PC-3 (cell line): ENCODE measurements around the gene OGFOD3. TPM values are rescaled to one million over a fixed set of nuclear protein-coding genes. Genes with fewer than 3 reads are reported as not detected.
"Not testable (repeated sequence)": the region's sequence is repeated elsewhere in the genome, so short reads cannot be mapped to it uniquely, and the experiment has no call there.

Source experiments
- ATAC-seq: fragments of 200-7000 bp; cut with Tn5 transposase; 2 replicates; pipeline ENCODE4 v1.9.1; 2020; ENCODE audit warnings: mild to moderate bottlenecking, moderate library complexity
- BruUV-seq: library from RNA; stranded (reverse); fragments of 400-500 nt; replicated peaks from 2 replicates; lab custom pipeline; 2021; lab: Mats Ljungman, UMichigan
- CTCF ChIA-PET: fragments of 300-600 bp; sonication (Branson Sonifier 250); formaldehyde crosslinking; loops from one replicate; lab custom pipeline; 2022; ENCODE audit warnings: antibody characterized with exemption; lab: Charles Lee
- POLR2A ChIA-PET: fragments of 300-600 bp; sonication (Branson Sonifier 250); formaldehyde crosslinking; loops from one replicate; lab custom pipeline; 2022; ENCODE audit warnings: antibody characterized with exemption; ENCODE audit not compliant: unreplicated experiment; lab: Charles Lee
- DNase-seq: peaks from one replicate; pipeline ENCODE4 v3.0.0-alpha.2; 2015
- H2AFZ ChIP-seq: fragments of 300-600 bp; sonication (generic); 2 replicates; pipeline ENCODE4 v1.6.0; 2016; ENCODE audit warnings: antibody characterized with exemption, low read length
- H3F3A ChIP-seq: fragments of 300-600 bp; sonication (generic); one replicate; pipeline ENCODE4 v1.6.0; 2017; ENCODE audit warnings: antibody characterized with exemption, low read length, control low read depth, mild to moderate bottlenecking; ENCODE audit not compliant: unreplicated experiment
- H3K27ac ChIP-seq: fragments of 300-600 bp; sonication (generic); 2 replicates; pipeline ENCODE4 v1.5.1; 2016; ENCODE audit warnings: mild to moderate bottlenecking, low read length
- H3K27me3 ChIP-seq: fragments of 300-600 bp; sonication (generic); 2 replicates; pipeline ENCODE4 v1.6.1; 2016; ENCODE audit warnings: low read length, mixed read lengths
- H3K36me3 ChIP-seq: fragments of 300-600 bp; sonication (generic); 2 replicates; pipeline ENCODE4 v1.6.1; 2016; ENCODE audit warnings: low read depth, mixed run types, low read length, mixed read lengths
- H3K4me1 ChIP-seq: fragments of 300-600 bp; sonication (generic); 2 replicates; pipeline ENCODE4 v1.5.1; 2016; ENCODE audit warnings: low read length; ENCODE audit not compliant: insufficient read depth
- H3K4me2 ChIP-seq: fragments of 300-600 bp; sonication (generic); 2 replicates; pipeline ENCODE4 v1.6.0; 2016; ENCODE audit warnings: low read length
- H3K4me3 ChIP-seq: fragments of 300-600 bp; sonication (generic); 2 replicates; pipeline ENCODE4 v1.5.1; 2016; ENCODE audit warnings: mild to moderate bottlenecking, low read length, mixed read lengths
- H3K79me2 ChIP-seq: fragments of 300-600 bp; sonication (generic); 2 replicates; pipeline ENCODE4 v1.6.1; 2017; ENCODE audit warnings: low read length, mixed read lengths
- H3K9ac ChIP-seq: fragments of 300-600 bp; sonication (generic); 2 replicates; pipeline ENCODE4 v1.6.0; 2016; ENCODE audit warnings: mild to moderate bottlenecking, low read length
- H3K9me2 ChIP-seq: fragments of 300-600 bp; sonication (generic); replicated peaks from 2 replicates; pipeline ENCODE4 v1.6.1; 2016; ENCODE audit warnings: mixed run types, low read length, mixed read lengths
- H3K9me3 ChIP-seq: fragments of 300-600 bp; sonication (generic); 2 replicates; pipeline ENCODE4 v1.6.1; 2016; ENCODE audit warnings: low read length, mixed read lengths
- H4K20me1 ChIP-seq: fragments of 300-600 bp; sonication (generic); 2 replicates; pipeline ENCODE4 v1.6.1; 2016; ENCODE audit warnings: low read length, mixed read lengths
- CTCF ChIP-seq: fragments of 300-600 bp; sonication (generic); conservative IDR thresholded peaks from 2 replicates; pipeline ENCODE4 v1.5.1; 2017; ENCODE audit warnings: antibody characterized with exemption, low read depth, mild to moderate bottlenecking, low read length
- EZH2 ChIP-seq: fragments of 300-600 bp; sonication (generic); IDR thresholded peaks from one replicate; pipeline ENCODE4 v1.6.1; 2017; ENCODE audit warnings: antibody characterized with exemption, mild to moderate bottlenecking, low read length; ENCODE audit not compliant: unreplicated experiment
- EZH2phosphoT487 ChIP-seq: fragments of 300-600 bp; sonication (generic); IDR thresholded peaks from 2 replicates; pipeline ENCODE4 v1.6.1; 2018; ENCODE audit warnings: mild to moderate bottlenecking, antibody characterized with exemption, low read length, borderline replicate concordance
- intact Hi-C: fragments of 100-400 bp; cut with micrococcal nuclease; formaldehyde crosslinking; loops from 2 replicates; pipeline ENCODE4 v1.9.0; 2023
- total RNA-seq: library from RNA; depleted of rRNA; stranded (reverse); fragments of >200 nt; gene quantifications from 2 replicates; pipeline ENCODE4 v1.2.3, GENCODE V29; 2014

The OGFOD3 gene
- total RNA-seq, 1 experiment from 2014 or later, result 56.1 TPM

- Histone ChIP-seq H3K4me1 (peaks cover 11% of the 10 kb centered on the region), H3K9me2 (no peaks in the 10 kb centered on the region), H3K4me3 (no peak overlapping the region), H3K4me2 (no peak overlapping the region), H2AFZ (no peak overlapping the region), H3K27me3 (no peaks in the 10 kb centered on the region), H3K36me3 (no peaks in the 10 kb centered on the region), H4K20me1 (peaks cover 20% of the 10 kb centered on the region; the same call in 1 of the 2 replicates), H3K27ac (no peak overlapping the region), H3F3A (no peaks in the 10 kb centered on the region), H3K9ac (no peak overlapping the region), H3K9me3 (no peaks in the 10 kb centered on the region), H3K79me2 (peaks cover 19% of the 10 kb centered on the region)
- TF ChIP-seq EZH2phosphoT487 (no peak), EZH2 (no peak)
- ChIA-PET POLR2A (no interaction called here), CTCF (no interaction called here)
- no peak for ATAC-seq
- intact Hi-C loops, result loop anchor here (10.0 kb wide), 1 partner anchor 79 kb away; no protein-coding TSS in a partner anchor
- BruUV-seq, result no TSS peak
- DNase-seq, result no peak
Observed at GRCh38 chr17:82415336-82415735, 3.0 kb downstream of the OGFOD3 start.

- Histone ChIP-seq H3K27me3 (no peaks in the 10 kb centered on the region), H2AFZ (no peak overlapping the region), H3K9ac (no peak overlapping the region), H4K20me1 (peaks cover 20% of the 10 kb centered on the region; the same call in 1 of the 2 replicates), H3K4me1 (peaks cover 11% of the 10 kb centered on the region), H3K4me3 (no peak overlapping the region), H3K79me2 (peaks cover 19% of the 10 kb centered on the region), H3K9me2 (no peaks in the 10 kb centered on the region), H3K36me3 (no peaks in the 10 kb centered on the region), H3F3A (no peaks in the 10 kb centered on the region), H3K9me3 (no peaks in the 10 kb centered on the region), H3K27ac (no peak overlapping the region), H3K4me2 (no peak overlapping the region)
- ATAC-seq, result peak; percentile 59
- intact Hi-C loops, result loop anchor here (5.0 to 10.0 kb wide), 2 partner anchors 62 to 80 kb away; no protein-coding TSS in a partner anchor
- ChIA-PET POLR2A (no interaction called here), CTCF (interaction anchor here (0.6 kb wide), 1 partner anchor 182 kb away, joined by 3 read pairs; no protein-coding TSS in a partner anchor)
- BruUV-seq, result no TSS peak
- TF ChIP-seq CTCF, result peak; percentile 80
- no peak for TF ChIP-seq EZH2
- peak; percentile 61 for DNase-seq
Observed at GRCh38 chr17:82414548-82415281, 3.7 kb downstream of the OGFOD3 start.

GRCh38 chr17:82412535-82413520 is 5.6 kb downstream of the OGFOD3 start:
- no peak for ATAC-seq
- intact Hi-C loops, result loop anchor here (5.0 to 10.0 kb wide), 2 partner anchors 61 to 82 kb away; no protein-coding TSS in a partner anchor
- H3K9ac ChIP-seq, result no peak overlapping the region
- peaks cover 3% of the 10 kb centered on the region for H3K4me1 ChIP-seq
- no peaks in the 10 kb centered on the region for H3K9me3 ChIP-seq
- no peaks in the 10 kb centered on the region for H3K27me3 ChIP-seq
- no peak overlapping the region for H3K4me2 ChIP-seq
- CTCF ChIA-PET, result no interaction called here
- H3K36me3 ChIP-seq, result no peaks in the 10 kb centered on the region
- no peak overlapping the region for H3K4me3 ChIP-seq
- peaks cover 20% of the 10 kb centered on the region; the same call in 1 of the 2 replicates for H4K20me1 ChIP-seq
- no peak for DNase-seq
- POLR2A ChIA-PET, result no interaction called here
- no TSS peak for BruUV-seq
- H3K9me2 ChIP-seq, result no peaks in the 10 kb centered on the region
- H2AFZ ChIP-seq, result no peak overlapping the region
- H3K79me2 ChIP-seq, result peaks cover 18% of the 10 kb centered on the region
- H3K27ac ChIP-seq, result no peak overlapping the region
- TF ChIP-seq EZH2phosphoT487, result no peak
- no peak for TF ChIP-seq CTCF
- no peak for TF ChIP-seq EZH2
- no peaks in the 10 kb centered on the region for H3F3A ChIP-seq

- H3K9me2 ChIP-seq, DNase-seq, BruUV-seq, CTCF ChIA-PET, H3K9ac ChIP-seq, H3K27ac ChIP-seq, H3K36me3 ChIP-seq, H3K4me3 ChIP-seq, H2AFZ ChIP-seq, H3K27me3 ChIP-seq, H3K9me3 ChIP-seq, H3K4me2 ChIP-seq, H3F3A ChIP-seq, POLR2A ChIA-PET, H3K4me1 ChIP-seq, ATAC-seq: not testable (repeated sequence)
- intact Hi-C loops, result loop anchor here (5.0 to 10.0 kb wide), 2 partner anchors 60 to 83 kb away; no protein-coding TSS in a partner anchor
- H4K20me1 ChIP-seq, result peaks cover 16% of the 10 kb centered on the region; the same call in 1 of the 2 replicates
- H3K79me2 ChIP-seq, result peaks cover 14% of the 10 kb centered on the region
Observed at GRCh38 chr17:82412081-82412480, 6.3 kb downstream of the OGFOD3 start.
